HCT116 (cell line): ENCODE measurements around the gene SMYD3. TPM values are rescaled to one million over a fixed set of nuclear protein-coding genes. Genes with fewer than 3 reads are reported as not detected.

Source experiments
- ATAC-seq: fragments of 200-7000 bp; cut with Tn5 transposase; 2 replicates; pipeline ENCODE4 v1.9.1; 2020; ENCODE audit warnings: mild to moderate bottlenecking, moderate library complexity
- BruUV-seq: library from RNA; stranded (reverse); fragments of 400-500 nt; replicated peaks from 2 replicates; lab custom pipeline; 2021; lab: Mats Ljungman, UMichigan
- CTCF ChIA-PET: fragments of 300-600 bp; sonication (Branson Sonifier 250); formaldehyde crosslinking; loops from one replicate; lab custom pipeline; 2021; ENCODE audit warnings: antibody characterized with exemption; lab: Charles Lee
- POLR2A ChIA-PET: fragments of 300-600, 350-600 bp; sonication (Branson Sonifier 250); formaldehyde crosslinking; loops from one replicate; lab custom pipeline; 2021; ENCODE audit warnings: antibody characterized with exemption; lab: Charles Lee
- RAD21 ChIA-PET, 2 experiments: fragments of 300-600 bp; sonication (Branson Sonifier 250); formaldehyde crosslinking; loops; one replicate each; lab custom pipeline; 2023; ENCODE audit warnings: low total read pairs in 2 of 2; ENCODE audit not compliant: uncharacterized antibody in 2 of 2, unreplicated experiment in 2 of 2, low non-redundant PET in 1 of 2; lab: Charles Lee
- DNase-seq: peaks from one replicate; pipeline ENCODE4 v3.0.0-alpha.2; 2010; ENCODE audit warnings: low read depth, low spot score
- H2AFZ ChIP-seq: fragments of 200-600 bp; shearing (Covaris generic), sonication (generic); 2 replicates; pipeline ENCODE4 v1.6.1; 2017; ENCODE audit warnings: low read depth, mixed run types, mixed read lengths, antibody characterized with exemption, low read length; ENCODE audit not compliant: poor library complexity, severe bottlenecking
- H3K27ac ChIP-seq: 2 replicates; pipeline ENCODE4 v1.5.1; 2012; ENCODE audit warnings: low read depth, low read length
- H3K27me3 ChIP-seq: fragments of 200-600 bp; sonication (generic); 2 replicates; pipeline ENCODE4 v1.6.1; 2016; ENCODE audit warnings: mixed run types, low read length, mixed read lengths; ENCODE audit not compliant: insufficient read depth
- H3K36me3 ChIP-seq, 2 experiments: fragments of 200-500 bp in 1 of 2; fragments of 200-600 bp in 1 of 2; sonication (Bioruptor generic) in 1 of 2; sonication (generic) in 1 of 2; 2 replicates each; pipeline versions ENCODE4 v1.5.1 to v1.6.1; 2014 to 2016; ENCODE audit warnings: low read length in 2 of 2, inconsistent platforms in 1 of 2, mixed read lengths in 1 of 2, mixed run types in 1 of 2; ENCODE audit not compliant: insufficient read depth in 2 of 2, control insufficient read depth in 1 of 2
- H3K4me1 ChIP-seq, 2 experiments: fragments of 200-600 bp in 1 of 2; sonication (generic) in 1 of 2; 2 replicates each; pipeline versions ENCODE4 v1.5.1 to v1.6.1; 2012 to 2017; ENCODE audit warnings: low read length in 2 of 2, inconsistent platforms in 1 of 2, mild to moderate bottlenecking in 1 of 2, mixed read lengths in 1 of 2, mixed run types in 1 of 2, moderate library complexity in 1 of 2; ENCODE audit not compliant: insufficient read depth in 2 of 2, control insufficient read depth in 1 of 2
- H3K4me2 ChIP-seq: fragments of 200-600 bp; sonication (generic); 2 replicates; pipeline ENCODE4 v1.6.1; 2017; ENCODE audit warnings: mixed run types, low read length, mixed read lengths
- H3K4me3 ChIP-seq, 2 experiments: fragments of 200-600 bp in 1 of 2; sonication (generic) in 1 of 2; replicated peaks in 1 of 2; 2 replicates each; pipeline ENCODE4 v1.5.1; 2011 to 2016; ENCODE audit warnings: low read length in 2 of 2, control low read depth in 1 of 2, low read depth in 1 of 2, mild to moderate bottlenecking in 1 of 2, mixed read lengths in 1 of 2, mixed run types in 1 of 2
- H3K79me2 ChIP-seq: fragments of 200-600 bp; sonication (generic); 2 replicates; pipeline ENCODE4 v1.6.1; 2017; ENCODE audit warnings: mild to moderate bottlenecking, mixed run types, low read length, moderate library complexity, mixed read lengths; ENCODE audit not compliant: insufficient read depth
- H3K9ac ChIP-seq: fragments of 200-600 bp; sonication (generic); 2 replicates; pipeline ENCODE4 v1.6.1; 2016; ENCODE audit warnings: low read length, mixed read lengths
- H3K9me2 ChIP-seq: fragments of 200-600 bp; sonication (generic), shearing (Covaris generic); 2 replicates; pipeline ENCODE4 v1.6.1; 2017; ENCODE audit warnings: mixed run types, mild to moderate bottlenecking, moderate library complexity; ENCODE audit not compliant: insufficient read depth
- H3K9me3 ChIP-seq, 2 experiments: fragments of 200-500 bp in 1 of 2; fragments of 200-600 bp in 1 of 2; sonication (Bioruptor generic) in 1 of 2; sonication (generic) in 1 of 2; 2 replicates each; pipeline ENCODE4 v1.6.1; 2014 to 2017; ENCODE audit warnings: low read length in 2 of 2, mixed read lengths in 2 of 2, inconsistent platforms in 1 of 2, low read depth in 1 of 2, mild to moderate bottlenecking in 1 of 2, mixed run types in 1 of 2, moderate library complexity in 1 of 2; ENCODE audit not compliant: control insufficient read depth in 1 of 2, insufficient read depth in 1 of 2
- H4K20me1 ChIP-seq: fragments of 200-600 bp; sonication (generic), shearing (Covaris generic); 2 replicates; pipeline ENCODE4 v1.6.1; 2017; ENCODE audit warnings: mixed run types, mild to moderate bottlenecking, moderate library complexity; ENCODE audit not compliant: insufficient read depth
- CEBPB ChIP-seq: IDR thresholded peaks from 2 replicates; pipeline ENCODE4 v1.6.1; 2012; ENCODE audit warnings: low read depth
- CTCF ChIP-seq, 3 experiments: fragments of 200-600 bp in 1 of 3; sonication (generic) in 1 of 3; IDR thresholded peaks in 2 of 3; conservative IDR thresholded peaks in 1 of 3; 2 replicates each; pipeline ENCODE4 v1.5.1; 2012 to 2017; ENCODE audit warnings: low read depth in 2 of 3, low read length in 2 of 3, antibody characterized with exemption in 1 of 3, borderline replicate concordance in 1 of 3, control low read depth in 1 of 3, mild to moderate bottlenecking in 1 of 3, mixed read lengths in 1 of 3, mixed run types in 1 of 3, moderate library complexity in 1 of 3; ENCODE audit not compliant: insufficient read depth in 1 of 3
- JUND ChIP-seq: IDR thresholded peaks from 2 replicates; pipeline ENCODE4 v1.6.1; 2012
- RAD21 ChIP-seq: IDR thresholded peaks from 2 replicates; pipeline ENCODE4 v1.6.1; 2012; ENCODE audit warnings: low read depth, mild to moderate bottlenecking
- intact Hi-C: fragments of 100-400 bp; cut with micrococcal nuclease; formaldehyde crosslinking; loops from 2 replicates; pipeline ENCODE4 v1.10.0; 2022
- total RNA-seq: library from RNA; stranded (reverse); gene quantifications from one replicate; pipeline ENCODE4 v1.2.1, GENCODE V29; 2021; ENCODE audit not compliant: unreplicated experiment
- TF ChIP-seq, protein P1 (sequence below): IDR thresholded peaks from 2 replicates; pipeline ENCODE4 v1.6.1; 2011; ENCODE audit warnings: mild to moderate bottlenecking, low read length, moderate library complexity; ENCODE audit not compliant: insufficient replicate concordance; ENCODE audit errors: extremely low read depth

The SMYD3 gene
- total RNA-seq, 1 experiment from 2014 or later, result 33.6 TPM

DNA sequence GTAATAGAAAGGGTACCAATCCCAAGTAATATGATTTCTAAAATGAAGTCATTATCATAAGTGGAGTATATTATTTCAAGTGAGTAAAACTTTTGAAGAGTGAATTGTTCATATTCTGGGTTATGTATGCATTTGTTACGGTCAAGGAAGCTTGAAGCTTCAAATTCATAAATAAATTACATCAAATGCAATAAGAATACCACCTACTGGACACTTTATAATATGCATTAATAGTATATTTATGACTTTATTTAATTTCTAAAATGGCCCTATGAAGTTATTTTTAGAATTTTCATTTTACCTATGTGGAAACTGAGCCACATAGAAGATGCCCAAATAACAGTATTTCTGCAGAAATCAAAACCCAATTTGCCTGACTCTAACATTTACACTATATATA lies 260.6 kb downstream of the SMYD3 start:
- ChIA-PET CTCF (interaction anchor here (1.2 kb wide), 1 partner anchor 243 kb away, joined by 4 read pairs; no protein-coding TSS in a partner anchor), POLR2A (no interaction called here), RAD21 (no interaction called here)
- Histone ChIP-seq H3K4me3 (no peak overlapping the region), H2AFZ (no peak overlapping the region), H3K27ac (no peak overlapping the region), H3K27me3 (no peaks in the 10 kb centered on the region), H3K4me1 (no peaks in the 10 kb centered on the region), H3K79me2 (no peaks in the 10 kb centered on the region), H3K9me3 (no peaks in the 10 kb centered on the region), H4K20me1 (no peaks in the 10 kb centered on the region), H3K9ac (no peak overlapping the region), H3K36me3 (no peaks in the 10 kb centered on the region), H3K9me2 (no peaks in the 10 kb centered on the region), H3K4me2 (no peak overlapping the region)
- DNase-seq (no peak), ATAC-seq (no peak)
- no TSS peak for BruUV-seq
- no peak for TF ChIP-seq JUND
- TF ChIP-seq RAD21, result peak; percentile 22; the same call in 1 of the 2 replicates
- peak in 1 of 3 experiments; percentile 13; a peak in 1 of 6 replicates for TF ChIP-seq CTCF (IDR thresholded peaks at IDR 0.05 in 2 of 3, conservative IDR thresholded peaks at IDR 0.05 in 1 of 3; ENCODE audit: borderline replicate concordance in 1 of 3, insufficient read depth in 1 of 3, low read depth in 2 of 3, low read length in 2 of 3)
- TF ChIP-seq, protein P1, sequence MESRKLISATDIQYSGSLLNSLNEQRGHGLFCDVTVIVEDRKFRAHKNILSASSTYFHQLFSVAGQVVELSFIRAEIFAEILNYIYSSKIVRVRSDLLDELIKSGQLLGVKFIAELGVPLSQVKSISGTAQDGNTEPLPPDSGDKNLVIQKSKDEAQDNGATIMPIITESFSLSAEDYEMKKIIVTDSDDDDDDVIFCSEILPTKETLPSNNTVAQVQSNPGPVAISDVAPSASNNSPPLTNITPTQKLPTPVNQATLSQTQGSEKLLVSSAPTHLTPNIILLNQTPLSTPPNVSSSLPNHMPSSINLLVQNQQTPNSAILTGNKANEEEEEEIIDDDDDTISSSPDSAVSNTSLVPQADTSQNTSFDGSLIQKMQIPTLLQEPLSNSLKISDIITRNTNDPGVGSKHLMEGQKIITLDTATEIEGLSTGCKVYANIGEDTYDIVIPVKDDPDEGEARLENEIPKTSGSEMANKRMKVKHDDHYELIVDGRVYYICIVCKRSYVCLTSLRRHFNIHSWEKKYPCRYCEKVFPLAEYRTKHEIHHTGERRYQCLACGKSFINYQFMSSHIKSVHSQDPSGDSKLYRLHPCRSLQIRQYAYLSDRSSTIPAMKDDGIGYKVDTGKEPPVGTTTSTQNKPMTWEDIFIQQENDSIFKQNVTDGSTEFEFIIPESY, result no peak
- no peak for TF ChIP-seq CEBPB
- intact Hi-C loops, result no loop called here
